Measurements from ENCODE around the gene TNFAIP8L1.

TNFAIP8L1 gene

DNA sequence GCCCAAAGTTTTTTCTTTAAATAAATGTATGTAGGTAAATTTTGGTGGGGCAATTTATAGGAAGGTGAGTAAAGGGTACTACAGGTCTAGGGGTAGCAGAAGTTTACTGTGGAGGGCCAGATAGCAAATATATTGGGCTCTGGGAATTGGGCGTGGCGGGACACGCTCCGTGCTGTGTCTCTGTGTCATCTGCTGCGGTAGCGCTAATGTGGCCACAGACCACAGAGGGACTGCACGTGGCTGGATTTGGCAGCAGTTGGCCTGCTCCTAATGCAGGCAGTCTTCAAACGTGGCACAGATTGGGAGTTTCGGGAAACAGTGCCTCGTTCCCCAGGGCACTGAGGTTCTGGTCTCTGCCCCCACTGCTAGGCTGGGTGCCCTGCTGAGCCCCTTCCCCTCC, 47.4 kb downstream of the TNFAIP8L1 start:
- TF ChIP-seq, protein P1, sequence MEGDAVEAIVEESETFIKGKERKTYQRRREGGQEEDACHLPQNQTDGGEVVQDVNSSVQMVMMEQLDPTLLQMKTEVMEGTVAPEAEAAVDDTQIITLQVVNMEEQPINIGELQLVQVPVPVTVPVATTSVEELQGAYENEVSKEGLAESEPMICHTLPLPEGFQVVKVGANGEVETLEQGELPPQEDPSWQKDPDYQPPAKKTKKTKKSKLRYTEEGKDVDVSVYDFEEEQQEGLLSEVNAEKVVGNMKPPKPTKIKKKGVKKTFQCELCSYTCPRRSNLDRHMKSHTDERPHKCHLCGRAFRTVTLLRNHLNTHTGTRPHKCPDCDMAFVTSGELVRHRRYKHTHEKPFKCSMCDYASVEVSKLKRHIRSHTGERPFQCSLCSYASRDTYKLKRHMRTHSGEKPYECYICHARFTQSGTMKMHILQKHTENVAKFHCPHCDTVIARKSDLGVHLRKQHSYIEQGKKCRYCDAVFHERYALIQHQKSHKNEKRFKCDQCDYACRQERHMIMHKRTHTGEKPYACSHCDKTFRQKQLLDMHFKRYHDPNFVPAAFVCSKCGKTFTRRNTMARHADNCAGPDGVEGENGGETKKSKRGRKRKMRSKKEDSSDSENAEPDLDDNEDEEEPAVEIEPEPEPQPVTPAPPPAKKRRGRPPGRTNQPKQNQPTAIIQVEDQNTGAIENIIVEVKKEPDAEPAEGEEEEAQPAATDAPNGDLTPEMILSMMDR (IDR thresholded peaks at IDR 0.05; ENCODE audit: control insufficient read depth, extremely low read depth, insufficient read depth), result no peak
- no peak overlapping the region for H3K4me3 ChIP-seq (ENCODE audit: low read depth, low read length)
- no peak for DNase-seq (ENCODE audit: low read depth)

DNA sequence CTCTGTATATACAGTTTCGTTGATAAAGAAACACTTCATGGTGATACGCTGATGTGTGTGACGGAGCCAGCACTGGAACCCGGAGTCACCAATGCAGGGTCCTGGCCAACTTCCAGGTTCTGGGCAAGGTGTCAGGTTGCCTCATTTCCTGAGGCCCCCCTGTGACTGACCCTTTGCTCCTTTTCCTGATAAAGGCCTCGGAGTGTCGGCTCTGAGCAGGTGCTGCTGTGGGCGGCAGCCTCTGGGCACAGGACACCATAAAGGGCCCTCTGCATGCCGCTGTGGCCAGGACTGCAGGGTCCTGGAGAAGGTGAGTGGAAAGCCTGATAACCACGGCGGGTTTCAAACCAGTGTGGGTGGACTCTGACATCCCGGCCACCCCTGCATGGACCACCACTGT, 48.1 kb downstream of the TNFAIP8L1 start:
- TF ChIP-seq, protein P1 (IDR thresholded peaks at IDR 0.05; ENCODE audit: control insufficient read depth, extremely low read depth, insufficient read depth), result no peak
- no peak overlapping the region for H3K4me3 ChIP-seq (ENCODE audit: low read depth, low read length)
- no peak for DNase-seq (ENCODE audit: low read depth)

DNA sequence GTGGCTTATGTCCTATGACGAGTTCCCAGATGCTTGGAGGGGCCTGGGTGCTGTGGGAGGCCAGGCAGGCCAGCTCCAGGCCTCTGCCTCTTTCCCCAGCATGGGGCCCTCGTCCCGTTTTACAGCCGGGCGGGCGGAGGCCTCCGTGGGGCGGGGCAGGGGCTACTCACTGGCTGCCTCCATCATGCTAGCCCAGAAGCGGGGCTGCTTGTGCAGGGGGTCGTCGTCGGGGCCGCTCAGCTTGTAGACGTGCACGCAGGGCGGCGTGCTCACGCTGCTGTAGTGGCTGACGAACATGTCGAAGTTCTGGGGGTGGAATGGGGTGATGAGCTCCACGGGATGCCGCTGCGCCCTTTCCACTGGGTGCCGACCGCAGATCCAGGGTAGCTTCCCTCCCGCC, 49.3 kb downstream of the TNFAIP8L1 start:
- DNase-seq (ENCODE audit: low read depth), result no peak
- TF ChIP-seq, protein P1 (IDR thresholded peaks at IDR 0.05; ENCODE audit: control insufficient read depth, extremely low read depth, insufficient read depth), result no peak
- H3K4me3 ChIP-seq (ENCODE audit: low read depth, low read length), result no peak overlapping the region

DNA sequence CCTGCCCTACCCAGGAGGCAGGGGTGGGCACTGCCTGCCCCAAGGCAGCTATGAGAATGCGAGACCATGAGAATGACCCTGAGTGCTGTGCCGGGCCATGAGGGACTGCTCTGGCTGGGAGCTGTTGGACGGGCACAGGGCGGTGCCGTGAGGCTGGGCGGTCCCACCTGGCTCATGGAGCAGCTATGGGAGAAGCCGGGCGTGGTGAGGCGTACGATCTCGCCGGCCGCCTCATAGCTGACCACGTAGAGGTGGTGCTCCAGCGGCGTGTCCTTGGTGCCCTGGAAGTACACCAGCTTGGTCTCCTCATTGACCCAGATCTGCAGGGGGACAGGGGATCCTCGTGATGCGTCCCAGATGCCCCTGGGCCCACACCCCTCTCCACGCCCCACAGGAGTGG, 50.1 kb downstream of the TNFAIP8L1 start:
- H3K4me3 ChIP-seq (ENCODE audit: low read depth, low read length), result no peak overlapping the region
- TF ChIP-seq, protein P1 (IDR thresholded peaks at IDR 0.05; ENCODE audit: control insufficient read depth, extremely low read depth, insufficient read depth), result no peak
- DNase-seq (ENCODE audit: low read depth), result no peak

DNA sequence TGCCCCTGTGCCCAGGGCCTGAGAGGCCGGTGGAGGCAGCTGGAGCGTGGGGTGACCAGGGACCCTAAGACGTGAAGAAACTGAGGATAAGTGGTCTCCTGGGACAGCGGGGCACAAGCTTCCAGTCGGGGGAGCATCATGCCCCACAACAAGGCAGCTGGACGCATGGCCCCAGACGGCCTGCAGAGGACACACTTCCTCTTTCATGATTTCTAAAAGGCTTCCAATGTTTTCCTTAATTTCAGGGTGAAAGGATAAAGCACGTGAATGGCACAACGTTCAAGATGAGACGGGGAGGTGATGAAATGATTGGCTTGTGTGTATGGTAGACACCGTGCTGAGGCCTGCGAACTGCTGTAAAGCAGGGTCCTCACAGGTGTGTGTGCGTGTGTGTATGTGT, 51.0 kb downstream of the TNFAIP8L1 start:
- no peak for DNase-seq (ENCODE audit: low read depth)
- H3K4me3 ChIP-seq (ENCODE audit: low read depth, low read length), result no peak overlapping the region
- TF ChIP-seq, protein P1 (IDR thresholded peaks at IDR 0.05; ENCODE audit: control insufficient read depth, extremely low read depth, insufficient read depth), result no peak

DNA sequence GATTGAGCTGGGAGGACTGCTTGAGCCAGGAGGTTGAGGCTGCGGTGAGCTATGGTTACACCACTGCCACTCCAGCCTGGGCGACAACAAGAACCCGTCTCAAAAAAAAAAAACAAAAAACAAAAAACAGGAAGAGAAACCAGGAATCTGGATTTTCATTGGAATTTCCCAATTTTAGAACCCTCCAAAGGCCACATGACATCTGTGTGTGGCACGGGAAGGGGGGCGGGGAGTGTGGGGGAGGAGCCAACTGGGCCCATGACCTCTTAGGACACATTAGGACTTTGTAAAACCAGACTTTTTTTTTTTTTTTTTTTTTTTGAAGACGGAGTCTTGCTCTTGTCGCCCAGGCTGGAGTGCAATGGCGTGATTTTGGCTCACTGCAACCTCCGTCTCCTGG, 52.1 kb downstream of the TNFAIP8L1 start:
- DNase-seq (ENCODE audit: low read depth), result no peak
- TF ChIP-seq, protein P1 (IDR thresholded peaks at IDR 0.05; ENCODE audit: control insufficient read depth, extremely low read depth, insufficient read depth), result no peak
- no peak overlapping the region for H3K4me3 ChIP-seq (ENCODE audit: low read depth, low read length)

DNA sequence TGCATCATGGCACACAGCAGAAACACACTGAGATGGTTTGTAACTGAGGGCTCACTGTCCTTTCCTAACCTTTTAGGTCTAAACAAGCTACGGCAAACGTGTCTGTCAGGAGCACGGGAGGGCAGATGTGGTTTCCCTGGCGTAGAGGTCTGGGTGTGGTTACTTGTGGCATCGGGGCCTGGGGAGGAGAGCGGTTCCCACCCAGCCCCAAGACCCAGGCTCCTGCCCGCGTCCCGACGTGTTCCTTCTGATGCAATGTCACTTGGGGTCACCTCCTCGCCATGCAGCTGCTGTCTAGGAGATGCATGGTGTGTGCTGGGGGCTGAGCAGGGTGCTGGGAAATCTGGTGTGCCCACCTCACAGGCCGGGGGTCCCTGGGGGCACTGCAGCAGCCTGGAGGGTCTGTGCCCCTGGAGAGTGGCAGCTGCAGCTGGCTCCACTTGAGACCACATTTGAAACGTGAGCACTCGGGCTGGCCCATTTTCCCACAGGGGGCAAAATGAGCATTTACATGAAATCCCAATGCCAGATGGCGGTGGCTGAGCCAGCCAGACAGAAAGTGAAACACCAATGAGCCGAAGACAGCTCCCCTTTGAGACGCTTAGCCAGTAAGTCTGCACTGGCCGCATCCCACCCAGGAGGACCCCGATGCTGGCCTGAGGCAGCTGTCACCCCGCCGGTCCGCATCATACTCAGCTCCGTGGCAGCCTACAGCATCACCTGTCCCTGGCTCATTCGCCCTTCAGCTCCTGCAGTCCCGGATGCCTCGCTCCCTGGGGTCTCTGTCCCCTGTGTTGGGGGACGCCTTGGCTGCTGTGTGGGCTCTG, 53.1 kb downstream of the TNFAIP8L1 start:
- TF ChIP-seq, protein P1 (IDR thresholded peaks at IDR 0.05; ENCODE audit: control insufficient read depth, extremely low read depth, insufficient read depth), result no peak
- H3K4me3 ChIP-seq (ENCODE audit: low read depth, low read length), result no peak overlapping the region
- no peak for DNase-seq (ENCODE audit: low read depth)

Measured in LNCaP clone FGC (cell line).